Prostate gland (tissue), 2 donors: ENCODE results near the gene CTBP1. TPM values are rescaled to one million over a fixed set of nuclear protein-coding genes. Genes with fewer than 3 reads are reported as not detected.

Experiments used
- DNase-seq: peaks from one replicate; pipeline ENCODE4 v3.0.0-alpha.2; 2019; ENCODE audit warnings: low spot score
- H3K27ac ChIP-seq, 2 donors: fragments of 200-600 bp; sonication (generic); 2 replicates each; pipeline ENCODE4 v1.5.1; 2017 to 2019
- H3K27me3 ChIP-seq: fragments of 200-600 bp; sonication (generic); replicated peaks from 2 replicates; pipeline ENCODE4 v1.5.1; 2019; ENCODE audit not compliant: insufficient read depth
- H3K36me3 ChIP-seq, 2 donors: fragments of 200-600 bp; sonication (generic); 1 replicate in 1 of 2; 2 replicates in 1 of 2; pipeline versions ENCODE4 v1.5.1 to v1.8.1; 2017 to 2019
- H3K4me1 ChIP-seq: fragments of 200-600 bp; sonication (generic); replicated peaks from 2 replicates; pipeline ENCODE4 v1.5.1; 2019
- H3K4me3 ChIP-seq, 2 donors: fragments of 200-600 bp; sonication (generic); 2 replicates each; pipeline ENCODE4 v1.5.1; 2017 to 2019
- H3K9me3 ChIP-seq: fragments of 200-600 bp; sonication (generic); 2 replicates; pipeline ENCODE4 v1.5.1; 2017
- POLR2A ChIP-seq: fragments of 450-650 bp; IDR thresholded peaks from one replicate; pipeline ENCODE4 v1.6.1; 2016; ENCODE audit warnings: antibody characterized with exemption, mild to moderate bottlenecking
- POLR2AphosphoS5 ChIP-seq: sonication (generic); formaldehyde crosslinking; IDR thresholded peaks from one replicate; pipeline ENCODE4 v1.6.1; 2017; ENCODE audit warnings: antibody characterized with exemption
- WGBS: methylation state at CpG from one replicate; pipeline ENCODE4 v1.1.5; 2018; 5-methylcytosine and 5-hydroxymethylcytosine counted together
- intact Hi-C: fragments of 100-400 bp; cut with DNase I; formaldehyde crosslinking; loops from one replicate; pipeline ENCODE4 v1.14.2; 2022
- total RNA-seq, 2 donors: library from RNA; depleted of rRNA; stranded (reverse); fragments of >200 nt; gene quantifications; one replicate each; pipeline ENCODE4 v1.1.0, GENCODE V29; 2016
- TF ChIP-seq, protein P1 (sequence below), 4 experiments: fragments of 200-600 bp in 2 of 4; fragments of 450-650 bp in 2 of 4; sonication (generic) in 2 of 4; IDR thresholded peaks; 1 replicate in 3 of 4; 2 replicates in 1 of 4; pipeline ENCODE4 v1.5.1; 2016 to 2019; ENCODE audit warnings: antibody characterized with exemption in 4 of 4, mild to moderate bottlenecking in 2 of 4, moderate library complexity in 2 of 4

The CTBP1 gene
- total RNA-seq, 2 donors from 2014 or later, result 173 to 264 TPM

GRCh38 chr4:1187182-1187581, 61.7 kb downstream of the CTBP1 start:
- Histone ChIP-seq H3K27ac (no peak overlapping the region), H3K4me3 (no peak overlapping the region), H3K27me3 (no peaks in the 10 kb centered on the region), H3K9me3 (no peaks in the 10 kb centered on the region), H3K4me1 (peaks cover under 1% of the 10 kb centered on the region), H3K36me3 (no peaks in the 10 kb centered on the region)
- no peak for DNase-seq
- TF ChIP-seq POLR2AphosphoS5 (no peak), POLR2A (no peak)
- TF ChIP-seq, protein P1, sequence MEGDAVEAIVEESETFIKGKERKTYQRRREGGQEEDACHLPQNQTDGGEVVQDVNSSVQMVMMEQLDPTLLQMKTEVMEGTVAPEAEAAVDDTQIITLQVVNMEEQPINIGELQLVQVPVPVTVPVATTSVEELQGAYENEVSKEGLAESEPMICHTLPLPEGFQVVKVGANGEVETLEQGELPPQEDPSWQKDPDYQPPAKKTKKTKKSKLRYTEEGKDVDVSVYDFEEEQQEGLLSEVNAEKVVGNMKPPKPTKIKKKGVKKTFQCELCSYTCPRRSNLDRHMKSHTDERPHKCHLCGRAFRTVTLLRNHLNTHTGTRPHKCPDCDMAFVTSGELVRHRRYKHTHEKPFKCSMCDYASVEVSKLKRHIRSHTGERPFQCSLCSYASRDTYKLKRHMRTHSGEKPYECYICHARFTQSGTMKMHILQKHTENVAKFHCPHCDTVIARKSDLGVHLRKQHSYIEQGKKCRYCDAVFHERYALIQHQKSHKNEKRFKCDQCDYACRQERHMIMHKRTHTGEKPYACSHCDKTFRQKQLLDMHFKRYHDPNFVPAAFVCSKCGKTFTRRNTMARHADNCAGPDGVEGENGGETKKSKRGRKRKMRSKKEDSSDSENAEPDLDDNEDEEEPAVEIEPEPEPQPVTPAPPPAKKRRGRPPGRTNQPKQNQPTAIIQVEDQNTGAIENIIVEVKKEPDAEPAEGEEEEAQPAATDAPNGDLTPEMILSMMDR (IDR thresholded peaks at IDR 0.05), result no peak
- intact Hi-C loops, result no loop called here
- 50% methylated on average over 1 of the region's 1 CpG for WGBS

DNA sequence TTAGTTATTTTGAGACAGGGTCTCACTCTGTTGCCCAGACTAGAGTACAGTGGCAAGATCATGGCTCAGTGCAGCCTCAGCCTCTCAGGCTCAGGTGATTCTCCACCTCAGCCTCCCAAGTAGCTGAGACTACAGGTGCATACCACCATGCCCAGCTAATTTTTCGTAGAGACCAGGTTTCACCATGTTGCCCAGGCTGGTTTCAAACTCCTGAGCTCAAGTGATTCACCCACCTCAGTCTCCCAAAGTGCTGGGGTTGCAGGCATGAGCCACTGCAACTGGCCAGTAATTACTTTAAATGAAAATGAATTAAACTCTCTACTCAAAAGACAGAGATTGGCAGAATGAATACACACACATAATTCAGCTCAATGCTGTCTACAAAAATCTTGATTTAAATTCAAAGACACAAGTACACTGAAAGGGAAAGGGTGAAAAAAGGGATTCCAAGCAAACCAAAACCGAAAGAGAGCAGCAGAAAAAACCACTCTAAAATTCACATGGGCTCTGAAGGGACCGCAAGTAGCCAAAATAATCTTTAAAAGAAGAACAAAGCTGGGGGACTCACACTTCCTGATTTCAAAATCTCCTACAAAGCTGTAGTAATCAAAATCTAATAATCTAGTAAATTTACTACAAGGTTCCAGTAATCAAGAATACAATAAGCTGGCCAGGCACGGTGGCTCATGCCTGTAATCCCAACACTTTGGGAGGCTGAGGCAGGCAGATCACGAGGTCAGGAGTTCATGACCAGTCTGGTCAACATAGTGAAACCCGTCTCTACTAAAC, 64.8 kb downstream of the CTBP1 start:
- no peaks in the 10 kb centered on the region for H3K27me3 ChIP-seq
- WGBS, result 60% methylated on average over 6 of the region's 6 CpGs
- intact Hi-C loops, result no loop called here
- no peak for DNase-seq
- no peaks in the 10 kb centered on the region for H3K36me3 ChIP-seq
- no peaks in the 10 kb centered on the region for H3K9me3 ChIP-seq
- no peaks in the 10 kb centered on the region for H3K4me1 ChIP-seq
- H3K4me3 ChIP-seq, result no peak overlapping the region
- no peak for TF ChIP-seq POLR2A
- no peak for TF ChIP-seq POLR2AphosphoS5
- TF ChIP-seq, protein P1 (IDR thresholded peaks at IDR 0.05), result no peak
- H3K27ac ChIP-seq, result no peak overlapping the region

GRCh38 chr4:1182313-1182712, 66.6 kb downstream of the CTBP1 start:
- no peak overlapping the region for H3K27ac ChIP-seq
- no peak for TF ChIP-seq POLR2A
- TF ChIP-seq, protein P1 (IDR thresholded peaks at IDR 0.05), result no peak
- TF ChIP-seq POLR2AphosphoS5, result no peak
- no peaks in the 10 kb centered on the region for H3K36me3 ChIP-seq
- no peak for DNase-seq
- H3K27me3 ChIP-seq, result no peaks in the 10 kb centered on the region
- intact Hi-C loops, result no loop called here
- no peaks in the 10 kb centered on the region for H3K9me3 ChIP-seq
- no peak overlapping the region for H3K4me3 ChIP-seq
- no peaks in the 10 kb centered on the region for H3K4me1 ChIP-seq

- intact Hi-C loops, result no loop called here
- no peaks in the 10 kb centered on the region for H3K4me1 ChIP-seq
- TF ChIP-seq POLR2AphosphoS5 (no peak), POLR2A (no peak)
- TF ChIP-seq, protein P1 (IDR thresholded peaks at IDR 0.05), result no peak
- H3K36me3 ChIP-seq, result no peaks in the 10 kb centered on the region
- H3K27me3 ChIP-seq, result no peaks in the 10 kb centered on the region
- DNase-seq, result no peak
- no peaks in the 10 kb centered on the region for H3K9me3 ChIP-seq
- H3K27ac ChIP-seq, result no peak overlapping the region
- no peak overlapping the region for H3K4me3 ChIP-seq
Measured at GRCh38 chr4:1180663-1181062, 68.3 kb downstream of the CTBP1 start.

DNA sequence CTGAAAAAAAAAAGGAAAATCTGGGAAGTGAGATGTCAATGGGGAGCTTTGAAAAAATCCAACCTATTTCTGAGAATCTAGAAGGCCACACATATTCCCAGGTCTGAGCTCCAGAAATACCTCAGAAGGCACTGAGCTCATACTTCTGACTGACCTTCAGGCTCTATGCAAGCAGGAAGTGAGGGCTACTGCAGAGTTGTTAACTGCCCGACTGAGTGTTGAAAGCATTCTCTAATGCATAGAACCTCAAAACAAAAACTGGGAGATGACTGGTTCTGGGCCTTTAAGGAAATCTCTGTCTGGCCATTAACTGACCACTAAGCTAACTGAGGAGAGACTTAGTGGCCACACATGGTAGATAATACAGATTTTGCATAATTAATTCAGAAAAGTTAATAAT, 69.0 kb downstream of the CTBP1 start:
- intact Hi-C loops, result no loop called here
- no peaks in the 10 kb centered on the region for H3K27me3 ChIP-seq
- 100% methylated on average over 1 of the region's 1 CpG for WGBS
- TF ChIP-seq POLR2A, result no peak
- TF ChIP-seq POLR2AphosphoS5, result no peak
- TF ChIP-seq, protein P1 (IDR thresholded peaks at IDR 0.05), result no peak
- H3K27ac ChIP-seq, result no peak overlapping the region
- H3K36me3 ChIP-seq, result no peaks in the 10 kb centered on the region
- H3K4me3 ChIP-seq, result no peak overlapping the region
- no peak for DNase-seq
- H3K9me3 ChIP-seq, result no peaks in the 10 kb centered on the region
- no peaks in the 10 kb centered on the region for H3K4me1 ChIP-seq
